Thyroid gland (tissue), 4 donors: ENCODE measurements around the gene S1PR1. TPM values are rescaled to one million over a fixed set of nuclear protein-coding genes. Genes with fewer than 3 reads are reported as not detected.
"Not testable (repeated sequence)": the region's sequence is repeated elsewhere in the genome, so short reads cannot be mapped to it uniquely, and the experiment has no call there.

Experiments
- DNase-seq, 2 donors: peaks; one replicate each; pipeline ENCODE4 v3.0.0-alpha.2; 2019
- H3K27ac ChIP-seq, 3 donors: fragments of 200-600 bp; sonication (generic); 1 replicate in 2 of 3; 2 replicates in 1 of 3; pipeline ENCODE4 v1.5.1; 2016 to 2019; ENCODE audit warnings: mild to moderate bottlenecking in 1 of 3, moderate library complexity in 1 of 3
- H3K27me3 ChIP-seq: fragments of 200-600 bp; sonication (generic); one replicate; pipeline ENCODE4 v1.5.1; 2019
- H3K36me3 ChIP-seq, 2 donors: fragments of 200-600 bp; sonication (generic); one replicate each; pipeline ENCODE4 v1.5.1; 2016 to 2019
- H3K4me1 ChIP-seq, 2 donors: fragments of 200-600 bp; sonication (generic); one replicate each; pipeline ENCODE4 v1.5.1; 2017 to 2019
- H3K4me3 ChIP-seq, 3 donors: fragments of 200-600 bp; sonication (generic); replicated peaks in 1 of 3; 1 replicate in 2 of 3; 2 replicates in 1 of 3; pipeline ENCODE4 v1.5.1; 2016; ENCODE audit warnings: mild to moderate bottlenecking in 1 of 3
- H3K9me3 ChIP-seq: fragments of 200-600 bp; sonication (generic); one replicate; pipeline ENCODE4 v1.5.1; 2017
- POLR2A ChIP-seq, 2 donors: fragments of 450-650 bp; IDR thresholded peaks; one replicate each; pipeline ENCODE4 v1.6.1; 2017; ENCODE audit warnings: antibody characterized with exemption in 2 of 2, mild to moderate bottlenecking in 2 of 2, moderate library complexity in 1 of 2
- WGBS, 2 donors: methylation state at CpG; one replicate each; pipeline ENCODE4 v1.1.5; 2017; 5-methylcytosine and 5-hydroxymethylcytosine counted together
- intact Hi-C: fragments of 100-400 bp; cut with DNase I; formaldehyde crosslinking; loops from one replicate; pipeline ENCODE4 v1.15.1; 2023
- total RNA-seq, 4 donors: library from RNA; depleted of rRNA; stranded (reverse); fragments of >200 nt; gene quantifications; one replicate each; pipeline ENCODE4 v1.2.3, GENCODE V29; 2016
- TF ChIP-seq, protein P1 (sequence below), 6 experiments: fragments of 200-600 bp in 3 of 6; fragments of 450-650 bp in 3 of 6; sonication (generic) in 3 of 6; IDR thresholded peaks; one replicate each; pipeline ENCODE4 v1.5.1; 2016 to 2019; ENCODE audit warnings: antibody characterized with exemption in 6 of 6, mild to moderate bottlenecking in 2 of 6, inconsistent platforms in 1 of 6, moderate library complexity in 1 of 6

The S1PR1 gene
- total RNA-seq: 10 to 100 TPM; 34.5 to 92.7 (median 67.0) TPM

DNA sequence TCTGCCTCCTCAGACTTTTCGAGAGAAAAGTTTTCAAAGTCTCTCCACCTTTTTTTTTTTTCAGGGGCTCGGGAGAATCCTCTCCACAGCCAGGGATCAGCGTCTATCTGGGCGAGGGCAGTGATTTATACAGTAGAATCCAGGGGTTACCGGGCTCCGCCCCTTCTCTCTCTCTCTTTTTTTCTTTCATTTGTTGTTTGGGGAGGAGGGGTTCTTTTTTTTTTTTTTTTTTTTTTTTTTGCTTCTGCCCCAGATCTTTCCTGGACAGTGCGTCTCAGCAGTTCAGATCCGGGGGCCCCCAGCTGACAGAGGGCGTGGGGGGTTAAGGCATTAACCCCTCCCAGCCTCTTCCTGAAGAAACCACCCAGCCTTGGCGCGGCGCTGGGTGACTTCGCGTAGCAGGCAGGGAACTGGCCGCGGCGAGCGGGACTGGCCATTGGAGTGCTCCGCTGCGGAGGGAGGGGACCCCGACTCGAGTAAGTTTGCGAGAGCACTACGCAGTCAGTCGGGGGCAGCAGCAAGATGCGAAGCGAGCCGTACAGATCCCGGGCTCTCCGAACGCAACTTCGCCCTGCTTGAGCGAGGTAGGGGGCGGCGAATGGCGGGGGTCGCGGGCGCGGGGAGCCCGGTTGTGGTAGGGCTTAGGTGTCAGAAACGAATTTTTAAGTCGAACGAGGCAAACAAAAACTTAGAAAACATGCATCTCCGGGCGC is at the start of gene S1PR1:
TSS of gene S1PR1 (plus strand) at position 504 of the 713 bp plus-strand sequence. CDS start 1,966 bp downstream, outside the sequence.
- TF ChIP-seq POLR2A (IDR thresholded peaks at IDR 0.05): no peak
- TF ChIP-seq, protein P1, sequence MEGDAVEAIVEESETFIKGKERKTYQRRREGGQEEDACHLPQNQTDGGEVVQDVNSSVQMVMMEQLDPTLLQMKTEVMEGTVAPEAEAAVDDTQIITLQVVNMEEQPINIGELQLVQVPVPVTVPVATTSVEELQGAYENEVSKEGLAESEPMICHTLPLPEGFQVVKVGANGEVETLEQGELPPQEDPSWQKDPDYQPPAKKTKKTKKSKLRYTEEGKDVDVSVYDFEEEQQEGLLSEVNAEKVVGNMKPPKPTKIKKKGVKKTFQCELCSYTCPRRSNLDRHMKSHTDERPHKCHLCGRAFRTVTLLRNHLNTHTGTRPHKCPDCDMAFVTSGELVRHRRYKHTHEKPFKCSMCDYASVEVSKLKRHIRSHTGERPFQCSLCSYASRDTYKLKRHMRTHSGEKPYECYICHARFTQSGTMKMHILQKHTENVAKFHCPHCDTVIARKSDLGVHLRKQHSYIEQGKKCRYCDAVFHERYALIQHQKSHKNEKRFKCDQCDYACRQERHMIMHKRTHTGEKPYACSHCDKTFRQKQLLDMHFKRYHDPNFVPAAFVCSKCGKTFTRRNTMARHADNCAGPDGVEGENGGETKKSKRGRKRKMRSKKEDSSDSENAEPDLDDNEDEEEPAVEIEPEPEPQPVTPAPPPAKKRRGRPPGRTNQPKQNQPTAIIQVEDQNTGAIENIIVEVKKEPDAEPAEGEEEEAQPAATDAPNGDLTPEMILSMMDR (IDR thresholded peaks at IDR 0.05): no peak
- Histone ChIP-seq H3K4me3 (peak within 1 kb of the TSS; percentile 3 to 45 (median 26)), H3K27me3 (no peaks in the 10 kb centered on the region), H3K27ac (peak within 1 kb of the TSS; percentile 59 to 87 (median 75)), H3K9me3 (no peaks in the 10 kb centered on the region), H3K36me3 (no peaks in the 10 kb centered on the region), H3K4me1 (peaks cover 7 to 13% of the 10 kb centered on the region in 2 donors)
- intact Hi-C loops: loop anchor here (5.0 kb wide), 1 partner anchor 314 kb away; no protein-coding TSS in a partner anchor
- 1 to 3% methylated on average over 32 to 35 of the region's 46 CpGs for WGBS, 2 donors
- DNase-seq: peak; percentile 55 to 56

DNA sequence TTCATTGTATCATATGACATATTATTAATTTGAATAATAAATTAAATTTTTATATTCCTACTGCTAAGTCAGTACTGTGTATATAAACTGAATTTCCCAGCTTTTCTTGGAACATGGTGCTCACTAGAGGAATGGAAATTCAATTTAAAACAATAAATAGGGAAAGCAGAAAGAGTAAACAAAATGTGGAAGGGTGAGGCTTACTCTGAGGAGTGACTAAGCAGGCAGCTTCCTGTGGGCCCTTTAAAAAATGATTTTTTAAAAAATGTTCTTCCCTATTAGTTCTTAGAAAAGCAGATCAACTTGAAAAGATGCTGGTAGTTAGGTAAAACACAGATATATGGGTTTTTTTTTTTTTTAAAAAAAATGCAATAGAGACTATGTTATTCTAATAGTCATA is 49.5 kb upstream of the S1PR1 start:
- Histone ChIP-seq H3K9me3 (no peaks in the 10 kb centered on the region), H3K36me3 (no peaks in the 10 kb centered on the region), H3K4me1 (no peaks in the 10 kb centered on the region), H3K27ac (no peak overlapping the region), H3K27me3 (no peaks in the 10 kb centered on the region), H3K4me3 (no peak overlapping the region)
- TF ChIP-seq POLR2A (IDR thresholded peaks at IDR 0.05): no peak
- TF ChIP-seq, protein P1 (IDR thresholded peaks at IDR 0.05): no peak
- intact Hi-C loops: no loop called here
- DNase-seq: no peak

DNA sequence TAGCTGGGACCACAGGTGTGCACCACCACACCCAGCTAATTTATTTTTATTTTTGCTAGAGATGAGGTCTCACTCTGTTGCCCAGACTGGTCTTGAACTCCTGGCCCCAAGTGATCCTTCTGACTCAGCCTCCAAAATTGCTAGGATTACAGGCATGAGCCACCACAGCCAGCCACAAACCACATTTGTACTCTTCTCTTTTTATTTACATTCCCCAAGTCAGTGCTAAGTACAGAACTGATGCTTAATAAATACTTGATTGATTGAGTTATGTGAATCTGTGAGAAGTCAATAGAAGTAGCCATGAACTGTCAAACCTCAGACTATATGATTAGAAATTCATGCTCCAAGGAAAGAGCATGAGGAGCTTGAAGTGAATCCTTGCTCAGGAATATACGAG is 48.5 kb upstream of the S1PR1 start:
- TF ChIP-seq, protein P1 (IDR thresholded peaks at IDR 0.05): no peak
- no peak for TF ChIP-seq POLR2A (IDR thresholded peaks at IDR 0.05)
- intact Hi-C loops: no loop called here
- H3K36me3 ChIP-seq: no peaks in the 10 kb centered on the region
- H3K4me3 ChIP-seq: no peak overlapping the region
- no peaks in the 10 kb centered on the region for H3K4me1 ChIP-seq
- no peaks in the 10 kb centered on the region for H3K27me3 ChIP-seq
- no peak overlapping the region for H3K27ac ChIP-seq
- WGBS, 2 donors: 86 to 87% methylated on average over 1 of the region's 1 CpG
- DNase-seq: no peak
- H3K9me3 ChIP-seq: no peaks in the 10 kb centered on the region

DNA sequence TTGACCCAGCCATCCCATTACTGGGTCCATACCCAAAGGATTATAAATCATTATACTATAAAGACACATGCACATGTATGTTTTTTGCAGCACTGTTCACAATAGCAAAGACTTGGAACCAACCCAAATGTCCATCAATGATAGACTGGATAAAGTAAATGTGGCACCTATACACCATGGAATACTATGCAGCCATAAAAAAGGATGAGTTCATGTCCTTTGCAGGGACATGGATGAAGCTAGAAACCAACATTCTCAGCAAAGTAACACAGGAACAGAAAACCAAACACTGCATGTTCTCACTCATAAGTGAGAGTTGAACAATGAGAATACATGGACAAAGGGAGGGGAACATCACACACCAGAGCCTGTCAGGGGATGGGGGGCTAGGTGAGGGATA is 47.9 kb upstream of the S1PR1 start:
- not testable (repeated sequence) for DNase-seq

DNA sequence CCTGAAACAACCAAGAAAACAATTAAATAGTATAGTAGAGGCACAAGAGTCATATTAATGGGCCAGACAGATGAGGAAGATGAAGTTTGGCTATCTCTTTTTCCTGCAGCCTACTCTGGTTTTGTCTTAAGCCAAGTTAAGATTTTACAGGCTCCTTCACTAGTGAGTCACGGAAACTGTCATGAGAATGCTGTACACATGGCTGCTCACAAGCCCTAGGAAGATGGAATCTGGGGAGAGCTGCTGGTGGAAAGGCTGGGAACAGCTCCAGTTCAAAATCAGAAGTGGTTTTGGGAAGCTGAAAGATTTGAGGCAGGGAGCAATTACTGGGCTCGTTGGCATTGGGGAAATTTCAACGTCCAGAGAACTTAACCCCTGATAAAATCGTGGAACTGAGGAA is 46.4 kb upstream of the S1PR1 start:
- Histone ChIP-seq H3K9me3 (no peaks in the 10 kb centered on the region), H3K27ac (no peak overlapping the region), H3K4me1 (no peaks in the 10 kb centered on the region), H3K36me3 (no peaks in the 10 kb centered on the region), H3K4me3 (no peak overlapping the region), H3K27me3 (no peaks in the 10 kb centered on the region)
- intact Hi-C loops: no loop called here
- TF ChIP-seq, protein P1 (IDR thresholded peaks at IDR 0.05): no peak
- TF ChIP-seq POLR2A (IDR thresholded peaks at IDR 0.05): no peak
- WGBS, 2 donors: 31 to 34% methylated on average over 4 of the region's 4 CpGs
- DNase-seq: peak; percentile 21 to 49

More for the DNA sequence above, 47.9 kb upstream of the S1PR1 start:
- H3K27ac ChIP-seq, H3K27me3 ChIP-seq, intact Hi-C loops, H3K36me3 ChIP-seq, H3K4me1 ChIP-seq, H3K4me3 ChIP-seq, H3K9me3 ChIP-seq: not testable (repeated sequence)
